GM21390 (cell line): ENCODE data around the gene CDK5RAP2.
"Not testable (repeated sequence)": the region's sequence is repeated elsewhere in the genome, so short reads cannot be mapped to it uniquely, and the experiment has no call there.

Experiments used
- ATAC-seq: cut with Tn5 transposase; IDR thresholded peaks from one replicate; pipeline ENCODE4 v1.9.1; 2021; ENCODE audit not compliant: unreplicated experiment

CDK5RAP2 gene

DNA sequence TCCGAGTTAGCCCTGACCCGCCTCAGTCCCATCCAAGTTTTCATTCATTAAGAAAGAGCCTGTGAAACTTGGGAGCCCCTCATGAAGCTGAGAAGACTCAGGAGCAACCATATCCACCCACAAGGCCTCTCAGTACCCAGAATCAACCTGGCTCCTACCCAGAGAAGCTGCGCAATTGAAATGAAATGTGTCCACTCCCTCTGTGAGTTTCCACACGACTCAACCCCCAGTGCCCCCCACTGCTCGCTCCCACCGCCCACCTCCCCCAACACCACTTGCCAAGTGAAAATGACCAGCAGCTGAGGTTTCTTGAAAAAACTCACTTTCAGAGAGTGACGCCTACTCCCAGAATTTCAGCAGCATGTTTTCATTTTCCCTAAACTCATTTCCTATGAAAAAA is 104.6 kb downstream of the CDK5RAP2 start:
- ATAC-seq = no peak

DNA sequence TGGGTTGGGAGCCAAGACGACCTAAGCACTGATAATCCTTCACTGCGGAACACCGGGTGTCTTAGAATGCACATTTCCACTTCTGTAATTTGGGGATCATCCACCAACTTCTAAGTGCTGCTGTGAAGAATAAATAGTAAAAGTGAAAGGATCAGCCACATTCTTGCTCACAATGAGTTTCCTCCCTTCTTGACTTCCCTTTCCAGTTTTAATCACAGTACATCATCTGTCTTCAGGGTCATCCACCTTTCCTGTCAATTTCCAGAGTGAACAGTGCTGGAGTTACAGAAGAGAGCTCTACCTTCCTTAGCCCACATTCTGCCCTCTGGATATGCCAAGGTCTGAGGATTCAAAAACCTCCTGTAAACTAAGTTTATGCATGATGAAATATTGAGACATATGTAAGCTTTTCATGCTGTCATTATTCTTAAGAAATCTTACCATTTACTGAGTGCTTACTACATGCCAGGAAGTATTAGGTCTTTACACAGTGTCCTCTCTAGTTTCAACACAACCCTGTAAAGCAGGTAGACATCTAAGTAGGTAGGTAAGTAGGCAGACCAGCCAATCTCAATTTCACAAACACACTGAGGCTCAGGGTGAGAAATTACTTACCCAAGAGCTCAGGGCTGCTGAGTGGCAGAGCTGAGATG is 105.2 kb downstream of the CDK5RAP2 start:
- ATAC-seq = no peak

DNA sequence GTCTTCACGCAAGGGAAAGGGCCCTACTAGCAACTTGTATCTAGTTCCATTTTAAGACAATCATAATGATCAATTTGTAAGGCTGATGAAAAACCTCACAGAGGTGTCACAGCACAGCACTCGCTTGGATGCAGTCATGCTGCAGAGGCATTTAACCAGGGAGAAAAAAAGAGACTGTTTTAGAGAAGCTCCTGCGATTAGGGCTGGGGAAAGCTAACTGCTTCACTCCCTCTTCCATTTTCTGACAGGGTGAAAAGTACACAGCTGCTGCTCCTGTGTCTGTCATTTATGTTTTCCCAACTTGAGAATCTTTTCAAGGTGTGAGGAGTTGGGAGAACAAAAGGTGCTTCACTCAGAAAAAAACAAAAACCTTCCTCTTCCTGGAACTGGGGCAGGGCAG is 106.4 kb downstream of the CDK5RAP2 start:
- ATAC-seq = no peak

DNA sequence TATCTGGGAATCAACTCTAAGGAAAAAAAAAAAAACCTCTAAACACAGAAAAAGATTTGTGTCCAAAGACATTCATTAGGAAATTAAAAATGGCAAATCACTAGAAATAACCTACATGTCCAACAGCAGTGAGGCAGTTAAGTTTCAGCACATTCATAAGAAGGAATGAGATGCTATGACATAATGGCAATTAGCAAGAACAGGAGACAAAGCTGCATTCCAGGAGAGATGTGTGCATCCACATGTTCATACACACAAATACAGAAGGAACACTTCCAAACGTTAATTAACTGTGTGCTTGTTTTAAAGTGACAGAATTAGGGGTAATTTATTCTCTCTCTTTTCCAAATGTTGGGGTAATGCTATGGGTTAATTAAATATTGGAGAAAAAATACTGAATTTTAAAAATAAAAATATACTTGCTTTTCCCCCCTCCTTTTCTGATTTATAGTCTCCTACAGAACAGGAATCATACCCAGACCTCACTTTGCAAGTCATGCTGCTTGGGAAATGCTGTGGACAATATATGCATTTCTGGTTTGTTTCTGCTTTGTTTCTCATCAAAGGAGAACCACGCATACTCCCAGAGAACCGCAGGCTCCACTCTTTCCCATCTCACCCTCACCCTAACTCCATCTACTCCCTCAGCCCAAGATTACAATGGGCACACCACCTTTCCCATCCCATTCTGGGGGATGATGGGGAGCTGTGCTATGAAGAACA is 114.1 kb downstream of the CDK5RAP2 start:
- no peak for ATAC-seq

DNA sequence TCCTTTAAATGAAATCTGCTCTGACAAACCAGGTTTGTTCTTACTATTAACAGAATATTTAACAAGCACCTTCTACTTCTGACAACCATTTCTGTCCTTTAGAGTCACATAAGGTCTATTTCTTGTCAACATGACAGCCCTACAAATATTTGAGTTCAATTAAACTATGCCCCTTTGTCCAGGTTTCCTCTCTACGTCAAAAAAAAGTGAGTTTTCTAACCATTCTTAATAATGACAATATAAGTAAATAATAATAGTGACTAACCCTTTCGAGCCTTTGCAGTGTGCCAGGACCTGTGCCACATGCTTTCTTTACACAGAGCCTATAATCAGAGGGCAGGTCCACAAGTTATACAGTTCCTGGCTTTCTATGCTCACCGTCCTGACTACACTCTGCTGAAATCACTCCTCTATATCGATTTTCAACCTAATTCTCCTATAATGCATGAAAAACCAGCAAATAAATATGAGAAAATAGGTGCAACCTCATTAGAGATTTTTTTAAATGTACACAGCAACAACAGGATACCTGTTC is 115.0 kb downstream of the CDK5RAP2 start:
- ATAC-seq = no peak

DNA sequence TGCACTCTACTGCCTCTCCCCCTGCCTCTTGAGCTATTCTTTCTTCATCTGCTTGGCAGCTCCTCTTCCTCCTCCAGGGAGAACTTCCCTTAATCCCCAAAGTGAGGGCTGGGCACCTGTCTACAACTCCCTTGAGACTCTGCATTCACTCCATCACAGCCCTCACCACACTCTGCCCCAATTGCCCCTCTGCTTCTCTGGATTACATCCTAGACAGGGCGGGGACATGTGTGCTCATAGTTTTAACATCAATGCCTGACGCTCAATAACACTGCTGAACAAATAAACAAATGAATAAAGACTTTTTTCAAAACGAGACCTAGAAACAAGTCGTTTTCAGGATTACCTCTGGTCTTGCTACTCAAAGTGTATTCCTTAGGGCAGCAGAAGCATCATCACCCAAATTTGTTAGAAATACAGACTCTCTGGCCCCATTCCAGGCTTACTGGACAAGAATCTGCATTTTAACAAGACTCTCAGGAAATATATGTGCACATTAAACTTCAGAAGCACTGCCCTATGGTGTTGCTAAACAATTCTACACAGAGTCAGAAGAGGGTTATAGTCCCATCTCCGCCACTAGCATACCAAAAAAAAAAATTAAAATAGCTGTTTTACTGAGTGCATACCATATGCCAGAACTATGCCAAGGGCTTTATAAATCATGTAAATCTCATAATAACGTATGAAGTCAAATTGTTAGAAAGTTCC is 115.6 kb downstream of the CDK5RAP2 start:
- ATAC-seq = no peak

DNA sequence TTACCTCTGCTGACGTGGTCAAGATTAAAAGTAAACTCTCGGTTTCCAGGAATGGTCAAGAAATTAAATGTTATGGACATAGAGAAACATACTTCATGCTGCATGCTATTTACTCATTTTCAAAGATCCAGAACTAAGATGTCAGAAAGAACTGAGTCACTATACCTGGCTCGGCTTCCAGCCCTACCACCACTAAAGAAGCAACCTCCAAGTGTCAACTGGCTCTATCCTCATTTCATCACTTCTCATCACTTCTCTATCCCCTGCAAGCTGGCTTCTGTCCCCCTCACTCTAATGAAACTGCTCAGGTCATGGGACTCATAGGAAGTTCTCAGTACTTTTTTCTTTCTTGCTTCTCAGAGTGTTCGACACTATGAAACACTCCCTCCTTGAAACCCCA is 116.2 kb downstream of the CDK5RAP2 start:
- ATAC-seq = no peak

DNA sequence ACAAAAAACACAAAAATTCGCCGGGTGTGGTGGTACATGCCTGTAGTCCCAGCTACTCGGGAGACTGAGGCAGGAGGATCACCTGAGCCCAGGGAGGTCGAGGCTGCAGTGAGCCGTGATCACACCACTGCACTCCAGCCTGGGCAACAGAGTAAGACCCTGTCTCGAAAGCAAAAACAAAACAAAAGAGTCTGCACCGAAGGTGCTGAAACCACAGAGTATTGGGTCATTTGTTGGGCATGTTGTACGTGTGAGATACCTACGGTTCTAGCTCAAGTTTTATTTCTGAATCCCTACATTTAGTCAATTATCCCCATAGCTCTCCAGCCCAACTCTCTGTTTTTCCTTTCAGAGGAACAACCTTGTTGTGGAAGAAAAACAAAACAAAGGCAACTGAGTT is 118.3 kb downstream of the CDK5RAP2 start:
- not testable (repeated sequence) for ATAC-seq

DNA sequence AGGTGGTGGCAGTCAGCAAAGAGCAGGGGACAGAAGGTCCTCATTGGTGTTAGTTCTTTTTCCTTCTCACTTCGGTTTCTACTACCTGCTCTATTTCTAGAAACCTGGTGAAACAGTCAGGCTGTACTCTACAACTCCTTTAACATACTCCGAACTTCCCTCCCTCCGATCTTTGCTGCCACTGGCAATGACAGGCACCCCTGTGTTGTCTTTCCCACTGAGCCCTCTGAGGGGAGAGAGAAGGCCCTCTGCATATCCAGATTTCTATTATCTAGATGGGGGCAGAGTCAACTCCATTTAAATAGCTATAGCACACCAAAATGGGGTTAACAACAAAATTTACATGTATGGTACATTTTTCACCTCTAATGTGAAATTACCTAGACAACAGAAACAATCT is 123.7 kb downstream of the CDK5RAP2 start:
- ATAC-seq = no peak

DNA sequence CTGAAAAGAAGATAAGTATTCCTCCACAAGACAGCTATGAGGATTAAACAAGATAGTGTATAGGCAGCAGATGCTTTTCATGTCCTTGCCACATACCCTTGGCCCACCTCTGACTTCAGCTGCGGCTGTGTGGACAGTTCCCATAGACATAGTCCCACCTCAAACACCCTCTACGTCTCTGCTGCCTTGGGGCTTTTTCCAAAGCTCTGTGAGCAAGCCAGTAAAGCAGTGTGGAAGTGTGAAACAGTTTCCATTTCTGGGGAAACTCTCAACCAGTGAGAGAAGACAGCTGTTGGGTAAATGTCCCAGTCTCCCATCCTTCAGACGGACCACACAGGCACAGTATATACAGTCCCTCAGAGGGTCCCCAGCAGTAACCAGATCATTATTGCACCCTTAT is 125.5 kb downstream of the CDK5RAP2 start:
- no peak for ATAC-seq

DNA sequence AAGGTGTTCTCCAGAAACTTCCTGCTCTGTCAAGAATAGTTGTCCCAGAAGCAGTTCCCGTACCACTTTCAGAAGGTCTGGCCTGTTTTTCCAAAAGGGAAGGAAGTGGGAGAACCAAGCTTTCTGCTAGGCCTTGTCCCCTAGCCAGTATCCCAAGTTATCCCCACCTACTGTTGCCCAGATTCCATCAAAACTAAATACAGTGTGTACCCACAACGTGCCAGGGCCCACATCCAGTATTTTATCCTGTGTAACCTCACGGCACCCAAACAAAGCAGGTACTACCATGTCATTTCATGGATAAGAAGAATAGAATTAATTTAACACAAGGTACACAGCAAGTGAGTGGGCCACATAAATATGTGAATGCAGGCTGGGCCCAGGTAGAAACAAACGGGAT is 126.2 kb downstream of the CDK5RAP2 start:
- no peak for ATAC-seq

DNA sequence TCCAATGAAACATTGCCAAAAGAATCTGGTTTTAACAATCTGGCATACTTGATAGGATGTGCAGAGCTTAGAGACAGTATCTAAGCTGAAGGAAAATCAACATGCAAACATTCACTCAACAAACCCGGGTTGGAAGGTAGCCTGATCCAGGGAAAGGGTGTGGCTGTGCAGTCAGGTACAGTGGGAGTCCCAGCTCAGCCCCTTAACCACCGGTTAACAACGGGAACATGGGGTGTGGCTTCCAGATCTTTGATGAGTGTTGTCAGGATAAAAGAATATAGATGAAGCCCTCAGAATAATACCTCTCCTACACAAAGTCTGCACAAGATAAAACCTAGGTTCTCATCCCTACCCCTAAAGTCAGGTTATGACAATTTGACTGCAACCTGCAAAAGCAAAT is 127.3 kb downstream of the CDK5RAP2 start:
- no peak for ATAC-seq

DNA sequence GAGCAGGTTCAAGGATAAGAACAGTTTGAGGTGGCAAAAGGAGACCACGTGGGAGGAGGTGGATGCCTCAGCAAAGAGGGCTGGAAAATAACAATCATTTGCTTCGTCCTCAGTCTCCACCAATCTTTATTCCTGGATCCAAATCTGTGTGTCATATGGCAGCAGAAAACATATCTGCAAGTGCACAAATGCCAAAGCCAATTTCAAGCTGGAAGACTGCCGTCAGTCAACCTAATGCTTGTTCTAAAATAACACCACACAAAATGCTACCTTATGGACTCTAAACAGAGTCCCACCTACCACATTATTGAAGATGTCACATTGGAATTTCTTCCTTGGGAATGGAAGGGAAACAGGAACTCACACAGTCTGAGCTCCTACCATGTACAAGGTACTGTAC is 129.1 kb downstream of the CDK5RAP2 start:
- no peak for ATAC-seq

DNA sequence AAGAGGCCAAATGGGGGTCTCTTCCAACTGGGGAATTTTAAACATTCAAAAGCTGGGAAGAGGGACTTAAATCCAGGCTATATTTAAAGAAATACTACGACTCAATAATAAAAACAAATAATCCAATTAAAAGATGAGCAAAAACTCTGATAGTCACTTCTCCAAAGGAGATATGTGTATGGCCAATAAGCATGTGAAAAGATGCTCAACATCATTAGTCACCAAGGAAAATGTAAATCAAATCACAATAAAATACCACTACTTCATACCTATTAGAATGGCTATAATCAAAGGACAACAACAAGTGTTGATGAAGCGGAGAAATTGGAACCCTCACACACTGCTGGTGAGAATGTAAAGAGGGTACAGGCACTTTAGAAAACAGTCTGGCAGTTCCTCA is 130.4 kb downstream of the CDK5RAP2 start:
- ATAC-seq = no peak

DNA sequence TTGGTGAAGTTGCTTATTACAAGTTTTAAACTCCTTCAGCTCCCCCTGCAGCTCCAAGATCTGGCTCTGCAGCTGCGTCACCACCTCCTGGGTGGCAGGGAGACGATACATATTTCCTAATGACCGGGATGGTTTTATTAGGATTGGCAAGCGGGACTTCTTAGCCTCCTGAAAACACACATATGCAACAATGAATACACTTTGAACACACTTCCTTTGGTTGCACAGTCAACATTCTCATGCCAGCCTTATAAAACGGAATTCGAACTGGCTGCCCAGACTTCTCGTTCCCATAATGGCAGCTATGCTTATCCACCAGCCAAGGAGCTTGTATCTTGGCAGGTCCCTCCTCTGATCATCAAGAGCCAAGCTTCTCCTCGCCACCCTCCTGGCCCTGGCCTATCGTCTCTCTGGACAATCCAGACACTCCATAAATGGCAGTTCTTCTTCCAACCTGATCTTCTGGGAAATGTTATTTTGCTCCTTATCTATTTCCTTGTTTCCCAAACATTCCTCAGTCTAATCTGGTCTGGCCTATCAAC is 131.9 kb downstream of the CDK5RAP2 start:
- ATAC-seq = no peak

DNA sequence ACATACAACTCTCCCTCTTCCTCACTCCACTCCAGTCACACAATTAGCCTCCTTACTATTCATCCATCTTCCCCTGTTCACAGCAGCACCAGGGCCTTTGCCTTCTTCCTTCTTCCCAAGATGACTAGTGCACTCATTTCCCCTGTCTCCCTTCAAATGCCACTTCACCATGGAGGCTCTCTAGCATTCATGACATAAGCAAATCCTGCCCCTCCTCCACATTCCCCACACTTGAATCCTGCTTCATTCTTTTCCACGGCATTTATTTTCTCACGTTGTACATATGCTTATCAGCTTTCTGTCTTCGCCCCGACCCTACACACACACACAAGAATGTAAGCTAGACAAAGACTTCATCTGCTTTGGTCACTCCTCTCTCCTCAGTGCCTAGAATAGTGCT is 133.3 kb downstream of the CDK5RAP2 start:
- no peak for ATAC-seq

DNA sequence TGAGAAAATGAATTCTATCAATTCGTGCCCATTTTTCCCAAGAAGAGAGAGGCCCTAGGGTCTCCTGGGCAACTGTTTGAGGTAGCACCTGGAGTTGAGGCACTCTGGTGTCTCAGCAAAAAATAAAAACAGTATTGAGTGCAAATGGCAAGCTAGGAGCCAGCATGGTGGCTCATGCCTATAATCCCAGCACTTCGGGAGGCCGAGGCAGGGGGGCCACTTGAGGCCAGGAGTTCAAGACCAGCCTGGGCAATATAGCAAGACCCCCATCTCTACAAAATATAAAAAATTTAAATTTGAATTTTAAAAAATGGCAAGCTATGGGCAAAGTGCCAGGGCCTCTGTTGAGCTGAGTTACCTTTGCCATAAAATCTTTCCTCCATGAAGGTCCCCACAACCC is 136.0 kb downstream of the CDK5RAP2 start:
- no peak for ATAC-seq

DNA sequence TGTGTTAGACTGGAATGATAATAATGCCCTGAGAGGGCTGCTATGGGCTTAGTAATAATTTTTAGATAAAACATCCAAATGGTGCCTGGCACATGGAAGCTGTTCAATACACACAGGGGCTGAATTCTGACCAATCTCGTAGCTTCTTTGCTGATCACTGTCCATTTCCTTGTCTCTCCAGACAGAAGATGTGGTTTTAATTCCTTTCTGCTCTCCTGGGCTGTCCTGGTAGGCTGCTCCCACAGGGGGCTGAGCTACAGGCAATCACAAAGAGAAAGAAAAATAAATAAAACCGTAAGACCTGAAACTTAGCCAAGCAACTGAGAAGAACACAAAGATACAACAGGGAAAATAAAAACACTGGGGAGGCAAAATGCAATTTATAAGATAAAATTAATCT is 136.5 kb downstream of the CDK5RAP2 start:
- ATAC-seq = no peak

DNA sequence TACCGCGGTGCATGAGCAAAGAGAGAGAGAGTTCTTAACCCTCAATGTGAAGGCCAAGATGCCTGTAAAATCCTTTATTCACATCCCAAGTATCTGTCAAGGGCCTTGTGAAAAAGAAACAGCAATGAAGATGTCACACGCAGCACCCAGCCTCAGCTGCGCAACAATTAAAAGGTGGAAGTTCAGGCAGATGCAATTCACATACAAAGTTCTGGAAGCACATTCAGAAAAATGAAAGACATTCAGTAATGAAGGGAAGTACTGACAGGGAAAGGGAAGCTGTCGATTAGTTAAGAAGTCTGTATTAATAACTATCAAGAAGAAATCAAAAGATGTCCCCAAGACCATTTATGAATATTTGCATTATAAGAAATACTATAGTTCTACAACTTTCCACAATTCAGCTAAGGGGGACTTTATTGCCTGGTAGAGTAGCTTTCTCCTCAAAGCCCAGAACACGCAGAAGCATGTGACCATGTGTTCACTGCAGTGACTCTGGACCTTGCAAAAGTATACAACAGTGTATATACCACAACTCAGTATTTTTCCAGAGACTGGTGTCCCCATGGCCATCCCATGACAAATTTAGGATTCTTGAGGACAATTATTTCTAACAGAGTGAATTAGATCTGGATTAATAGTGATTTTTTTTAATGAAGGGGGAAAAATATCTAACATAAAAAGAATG is 137.5 kb downstream of the CDK5RAP2 start:
- ATAC-seq = no peak

DNA sequence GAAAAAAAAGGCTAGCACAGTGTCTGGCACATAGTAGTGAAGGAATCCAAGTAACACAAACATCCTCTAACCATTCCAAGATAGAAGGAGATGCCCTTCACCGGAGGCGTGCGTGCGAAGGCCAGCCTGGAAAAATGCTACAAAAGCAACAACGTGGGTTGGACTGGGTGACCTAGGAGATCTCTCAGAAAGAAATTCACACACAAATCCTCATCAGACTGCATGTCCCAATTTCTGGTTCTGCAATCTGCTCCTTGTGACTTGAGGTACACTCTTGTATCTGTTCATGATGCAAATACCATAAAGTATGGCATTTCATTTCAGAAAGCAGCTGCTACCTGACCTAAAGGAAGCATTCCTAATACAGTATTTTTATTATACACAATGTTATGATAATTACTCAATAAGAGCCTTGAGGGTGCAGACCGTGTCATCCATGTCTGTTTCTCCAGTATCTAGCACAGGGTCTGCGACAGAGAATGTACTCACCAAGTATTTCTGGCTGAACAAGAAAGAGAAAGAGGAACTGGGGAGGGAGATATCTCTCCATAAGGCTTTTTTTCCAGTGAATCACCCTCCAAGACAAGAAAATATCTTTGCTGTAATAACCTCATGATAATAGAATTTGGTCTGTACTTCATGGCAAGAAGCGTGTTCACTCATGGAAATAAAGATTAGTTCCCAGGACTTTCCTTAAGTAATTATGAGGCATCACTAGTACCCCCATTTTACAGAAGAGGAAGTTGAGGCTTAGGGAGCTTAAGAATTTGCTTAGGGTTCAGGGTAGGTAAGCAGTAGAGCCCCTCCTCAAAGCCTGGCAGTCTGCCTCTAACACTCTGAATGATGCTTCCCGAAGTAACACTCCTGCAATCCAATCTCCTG is 138.3 kb downstream of the CDK5RAP2 start:
- ATAC-seq = no peak
